Heart left ventricle (tissue), 13 donors: Measurements from ENCODE around the gene PPME1.

Source experiments
- POLR2A ChIP-seq, 2 donors: fragments of 450-650 bp; IDR thresholded peaks; one replicate each; pipeline ENCODE4 v1.6.1; 2017; ENCODE audit warnings: antibody characterized with exemption in 2 of 2, mild to moderate bottlenecking in 2 of 2, moderate library complexity in 2 of 2
- TF ChIP-seq, protein P1 (sequence below), 12 donors: fragments of 200-600 bp; sonication (generic) in 4 of 12; IDR thresholded peaks; one replicate each; pipeline versions ENCODE4 v1.5.0 to v1.8.0; 2018 to 2022; ENCODE audit warnings: antibody characterized with exemption in 12 of 12, mild to moderate bottlenecking in 5 of 12
- donor health status: ischemic (EF 13 %, LVEDD 7.1; RV severe dilation, severe dysfunction).
- donor health status: DM: no; HTN: yes; CAD: no.
- donor health status: DM: no; HTN: no; CAD: no.
- donor health status: ischemic (EF 25% LVEDD 6.9; RV normal size, moderate dysfunction).
- donor health status: ischemic (EF 25% LVEDD 5.7; RV mildly dilated, moderate dysfunction).
- donor health status: ischemic (EF 35%, LVEDD 5.7; RV mildly dilated, moderate dysfunction).
- donor health status: nonischemic (EF 11% LVEDD 7.7; RV severe dilation, severe dysfunction).
- donor health status: DM: yes; HTN: yes; CAD: no.
- donor health status: PGD.
- donor health status: ischemic (EF 29% LVEDD 5.4; RV normal size, mild dysfunction).
- donor health status: nonischemic (EF 23%, LVEDD 6.1; RV moderate dilation, normal function).

DNA sequence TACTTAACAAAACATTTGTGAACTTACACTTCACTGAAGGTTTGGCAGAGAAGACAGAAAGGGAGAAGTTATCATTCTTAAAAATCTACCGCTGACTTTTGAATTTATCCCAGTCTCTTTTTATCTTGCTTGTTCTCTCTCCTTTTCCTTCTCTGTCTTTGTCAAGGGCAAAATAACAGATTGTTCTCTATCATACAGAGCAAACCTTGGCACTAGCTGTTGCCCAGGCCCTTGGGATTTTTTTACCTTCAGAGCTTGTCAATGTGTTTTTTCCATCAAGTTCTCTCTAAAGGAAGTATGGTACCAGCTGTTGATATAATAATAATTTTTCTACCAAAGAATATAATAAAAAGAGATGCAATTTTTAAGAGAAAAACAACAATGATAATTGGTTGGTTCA, 67.2 kb downstream of the PPME1 start:
- TF ChIP-seq, protein P1, sequence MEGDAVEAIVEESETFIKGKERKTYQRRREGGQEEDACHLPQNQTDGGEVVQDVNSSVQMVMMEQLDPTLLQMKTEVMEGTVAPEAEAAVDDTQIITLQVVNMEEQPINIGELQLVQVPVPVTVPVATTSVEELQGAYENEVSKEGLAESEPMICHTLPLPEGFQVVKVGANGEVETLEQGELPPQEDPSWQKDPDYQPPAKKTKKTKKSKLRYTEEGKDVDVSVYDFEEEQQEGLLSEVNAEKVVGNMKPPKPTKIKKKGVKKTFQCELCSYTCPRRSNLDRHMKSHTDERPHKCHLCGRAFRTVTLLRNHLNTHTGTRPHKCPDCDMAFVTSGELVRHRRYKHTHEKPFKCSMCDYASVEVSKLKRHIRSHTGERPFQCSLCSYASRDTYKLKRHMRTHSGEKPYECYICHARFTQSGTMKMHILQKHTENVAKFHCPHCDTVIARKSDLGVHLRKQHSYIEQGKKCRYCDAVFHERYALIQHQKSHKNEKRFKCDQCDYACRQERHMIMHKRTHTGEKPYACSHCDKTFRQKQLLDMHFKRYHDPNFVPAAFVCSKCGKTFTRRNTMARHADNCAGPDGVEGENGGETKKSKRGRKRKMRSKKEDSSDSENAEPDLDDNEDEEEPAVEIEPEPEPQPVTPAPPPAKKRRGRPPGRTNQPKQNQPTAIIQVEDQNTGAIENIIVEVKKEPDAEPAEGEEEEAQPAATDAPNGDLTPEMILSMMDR (IDR thresholded peaks at IDR 0.05) = no peak
- TF ChIP-seq POLR2A (IDR thresholded peaks at IDR 0.05) = no peak
